Stimulated activated CD8-positive, alpha-beta memory T cell treated with anti-CD3 and anti-CD28 coated beads, Interleukin-15, amount 100 ng/mL, for 24 hours (primary cell): ENCODE results near the gene SNX8.
"Not testable (repeated sequence)": the region's sequence is repeated elsewhere in the genome, so short reads cannot be mapped to it uniquely, and the experiment has no call there.

Experiments
- DNase-seq: peaks from one replicate; pipeline ENCODE4 v3.0.0-alpha.2; 2020; ENCODE audit warnings: low read depth

Gene SNX8

GRCh38 chr7:2325162-2325561 lies 10.9 kb upstream of the SNX8 start:
- no peak for DNase-seq

- no peak for DNase-seq
These were observed 6.8 kb upstream of the SNX8 start for GRCh38 chr7:2321020-2321419.

- DNase-seq: no peak
These were observed 3.5 kb upstream of the SNX8 start for GRCh38 chr7:2317556-2318293.

GRCh38 chr7:2316578-2316977 lies 2.3 kb upstream of the SNX8 start:
- no peak for DNase-seq

- DNase-seq: no peak
These were observed 1.5 kb upstream of the SNX8 start for GRCh38 chr7:2315787-2316186.

GRCh38 chr7:2314956-2315530 lies 802 bp upstream of the SNX8 start:
- DNase-seq: not testable (repeated sequence)

GRCh38 chr7:2313450-2314208 lies 612 bp downstream of the SNX8 start:
- no peak for DNase-seq

- no peak for DNase-seq
These were observed 1.8 kb downstream of the SNX8 start for GRCh38 chr7:2312267-2312929.

- DNase-seq: no peak
These were observed 4.3 kb downstream of the SNX8 start for GRCh38 chr7:2309889-2310331.

GRCh38 chr7:2307690-2308107 lies 6.5 kb downstream of the SNX8 start:
- DNase-seq: no peak

GRCh38 chr7:2306688-2307087 lies 7.6 kb downstream of the SNX8 start:
- no peak for DNase-seq

GRCh38 chr7:2305258-2305657 lies 9.0 kb downstream of the SNX8 start:
- not testable (repeated sequence) for DNase-seq

GRCh38 chr7:2303520-2303919 lies 10.7 kb downstream of the SNX8 start:
- DNase-seq: not testable (repeated sequence)

- DNase-seq: not testable (repeated sequence)
These were observed 11.4 kb downstream of the SNX8 start for GRCh38 chr7:2302743-2303397.

GRCh38 chr7:2301511-2301863 lies 12.8 kb downstream of the SNX8 start:
- DNase-seq: no peak

- DNase-seq: no peak
These were observed 14.2 kb downstream of the SNX8 start for GRCh38 chr7:2299870-2300512.

GRCh38 chr7:2299131-2299829 lies 15.0 kb downstream of the SNX8 start:
- DNase-seq: no peak

- DNase-seq: no peak
These were observed 17.4 kb downstream of the SNX8 start for GRCh38 chr7:2296832-2297231.

GRCh38 chr7:2295936-2296620 lies 18.2 kb downstream of the SNX8 start:
- no peak for DNase-seq

- no peak for DNase-seq
These were observed 23.4 kb downstream of the SNX8 start for GRCh38 chr7:2290877-2291276.
